GM12891 (cell line): Measurements from ENCODE around the gene SHKBP1.

Experiments
- POLR2A ChIP-seq: IDR thresholded peaks from 2 replicates; pipeline ENCODE4 v1.6.1; 2011; ENCODE audit warnings: low read depth, low read length, control low read depth
- TAF1 ChIP-seq: IDR thresholded peaks from 2 replicates; pipeline ENCODE4 v1.6.1; 2011; ENCODE audit warnings: low read depth, low read length, control low read depth

DNA sequence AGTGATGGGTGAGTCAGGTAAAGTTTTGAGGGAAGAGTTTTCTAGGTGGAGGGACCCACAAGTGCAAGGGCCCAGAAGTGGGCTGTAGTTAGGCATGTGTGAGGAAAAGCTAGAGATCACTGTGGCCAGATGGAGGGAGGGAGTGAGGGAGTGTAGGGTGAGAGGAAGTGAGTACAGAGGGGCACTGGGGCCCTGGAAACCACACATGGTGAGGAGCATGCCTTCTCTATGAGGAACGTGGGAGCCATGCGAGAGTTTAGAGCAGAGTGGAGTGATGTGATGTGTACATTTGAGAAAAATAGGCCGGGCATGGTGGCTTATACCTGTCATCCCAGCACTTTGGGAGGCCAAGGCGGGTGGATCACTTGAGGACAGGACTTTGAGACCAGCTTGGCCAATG, 14.7 kb upstream of the SHKBP1 start:
- no peak for TF ChIP-seq POLR2A
- no peak for TF ChIP-seq TAF1
